HEK293 (cell line): ENCODE data around the gene NDUFS1.

ENCODE experiments used
- ZEB2 ChIP-seq: fragments of 450-650 bp; formaldehyde crosslinking; IDR thresholded peaks from 2 replicates; pipeline ENCODE4 v1.5.1; 2016; ENCODE audit warnings: missing biosample characterization, missing genetic modification characterization
- ZNF324 ChIP-seq: fragments of 450-650 bp; formaldehyde crosslinking; IDR thresholded peaks from 2 replicates; pipeline ENCODE4 v1.5.1; 2016; ENCODE audit warnings: missing biosample characterization, missing genetic modification characterization
- TF ChIP-seq, protein P1 (sequence below): fragments of 450-650 bp; formaldehyde crosslinking; IDR thresholded peaks from 2 replicates; pipeline ENCODE4 v1.5.1; 2016; ENCODE audit warnings: missing biosample characterization, missing genetic modification characterization

DNA sequence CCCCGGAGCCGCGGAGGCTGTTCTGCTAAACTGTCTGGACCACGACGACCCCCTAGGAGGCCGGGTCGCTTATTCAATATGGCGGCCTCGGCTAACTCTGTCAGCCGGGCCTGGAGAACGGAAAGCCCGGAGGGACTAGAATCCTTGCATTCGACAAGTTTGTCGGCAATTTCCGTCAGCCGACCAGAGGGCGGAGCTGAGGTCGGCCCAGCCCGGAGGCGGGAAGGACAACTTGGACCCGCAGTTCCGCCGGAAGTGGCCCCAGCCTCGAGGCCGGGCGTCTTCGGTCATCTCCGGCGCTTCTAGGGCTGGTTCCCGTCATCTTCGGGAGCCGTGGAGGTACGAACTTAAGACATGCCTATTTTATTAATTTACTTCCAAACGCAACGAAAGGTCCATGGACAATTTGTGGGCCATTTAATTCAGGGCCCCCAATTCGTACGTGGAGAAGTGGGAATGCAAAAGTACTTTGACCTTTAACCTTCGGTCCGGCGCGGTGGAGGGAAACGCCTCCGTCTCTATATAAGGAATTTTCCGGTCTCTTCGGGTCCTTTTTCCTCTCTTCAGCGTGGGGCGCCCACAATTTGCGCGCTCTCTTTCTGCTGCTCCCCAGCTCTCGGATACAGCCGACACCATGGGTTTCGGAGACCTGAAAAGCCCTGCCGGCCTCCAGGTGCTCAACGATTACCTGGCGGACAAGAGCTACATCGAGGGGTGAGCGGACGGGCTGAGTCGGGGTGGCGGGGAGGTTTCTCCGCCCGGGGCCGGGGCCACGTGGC lies at the start of gene NDUFS1, which contains the start of gene EEF1B2:
- TF ChIP-seq ZNF324 (tag by site-specific recombination), result no peak
- TF ChIP-seq ZEB2 (tag by site-specific recombination), result no peak
- TF ChIP-seq, protein P1, sequence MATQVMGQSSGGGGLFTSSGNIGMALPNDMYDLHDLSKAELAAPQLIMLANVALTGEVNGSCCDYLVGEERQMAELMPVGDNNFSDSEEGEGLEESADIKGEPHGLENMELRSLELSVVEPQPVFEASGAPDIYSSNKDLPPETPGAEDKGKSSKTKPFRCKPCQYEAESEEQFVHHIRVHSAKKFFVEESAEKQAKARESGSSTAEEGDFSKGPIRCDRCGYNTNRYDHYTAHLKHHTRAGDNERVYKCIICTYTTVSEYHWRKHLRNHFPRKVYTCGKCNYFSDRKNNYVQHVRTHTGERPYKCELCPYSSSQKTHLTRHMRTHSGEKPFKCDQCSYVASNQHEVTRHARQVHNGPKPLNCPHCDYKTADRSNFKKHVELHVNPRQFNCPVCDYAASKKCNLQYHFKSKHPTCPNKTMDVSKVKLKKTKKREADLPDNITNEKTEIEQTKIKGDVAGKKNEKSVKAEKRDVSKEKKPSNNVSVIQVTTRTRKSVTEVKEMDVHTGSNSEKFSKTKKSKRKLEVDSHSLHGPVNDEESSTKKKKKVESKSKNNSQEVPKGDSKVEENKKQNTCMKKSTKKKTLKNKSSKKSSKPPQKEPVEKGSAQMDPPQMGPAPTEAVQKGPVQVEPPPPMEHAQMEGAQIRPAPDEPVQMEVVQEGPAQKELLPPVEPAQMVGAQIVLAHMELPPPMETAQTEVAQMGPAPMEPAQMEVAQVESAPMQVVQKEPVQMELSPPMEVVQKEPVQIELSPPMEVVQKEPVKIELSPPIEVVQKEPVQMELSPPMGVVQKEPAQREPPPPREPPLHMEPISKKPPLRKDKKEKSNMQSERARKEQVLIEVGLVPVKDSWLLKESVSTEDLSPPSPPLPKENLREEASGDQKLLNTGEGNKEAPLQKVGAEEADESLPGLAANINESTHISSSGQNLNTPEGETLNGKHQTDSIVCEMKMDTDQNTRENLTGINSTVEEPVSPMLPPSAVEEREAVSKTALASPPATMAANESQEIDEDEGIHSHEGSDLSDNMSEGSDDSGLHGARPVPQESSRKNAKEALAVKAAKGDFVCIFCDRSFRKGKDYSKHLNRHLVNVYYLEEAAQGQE, result no peak
